GM19025 (cell line): ENCODE data around the gene ASCL3.
"Not testable (repeated sequence)": the region's sequence is repeated elsewhere in the genome, so short reads cannot be mapped to it uniquely, and the experiment has no call there.

Experiments used
- ATAC-seq: cut with Tn5 transposase; IDR thresholded peaks from one replicate; pipeline ENCODE4 v1.9.1; 2021; ENCODE audit warnings: mild to moderate bottlenecking, low read depth, moderate library complexity; ENCODE audit not compliant: unreplicated experiment

Gene ASCL3

DNA sequence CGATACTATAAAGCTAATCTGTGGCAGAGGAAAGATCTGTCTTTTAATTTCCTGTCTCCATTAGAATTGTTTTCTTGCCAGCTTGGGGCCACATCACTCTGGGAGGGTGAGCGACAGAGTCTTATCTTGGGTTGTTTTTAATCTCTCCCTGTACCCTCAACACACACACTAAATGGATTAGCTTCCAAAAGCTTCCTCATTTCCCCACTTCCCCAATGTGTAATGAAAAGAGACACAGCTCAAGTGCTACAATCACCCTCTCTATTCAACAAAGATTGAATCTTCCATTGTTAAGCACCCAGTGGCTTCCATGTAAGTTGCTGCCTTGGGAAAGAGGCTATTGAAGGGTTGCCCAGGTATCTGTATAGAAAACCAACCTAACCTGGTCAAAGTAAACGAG is 6.1 kb upstream of the ASCL3 start:
- ATAC-seq, result no peak

DNA sequence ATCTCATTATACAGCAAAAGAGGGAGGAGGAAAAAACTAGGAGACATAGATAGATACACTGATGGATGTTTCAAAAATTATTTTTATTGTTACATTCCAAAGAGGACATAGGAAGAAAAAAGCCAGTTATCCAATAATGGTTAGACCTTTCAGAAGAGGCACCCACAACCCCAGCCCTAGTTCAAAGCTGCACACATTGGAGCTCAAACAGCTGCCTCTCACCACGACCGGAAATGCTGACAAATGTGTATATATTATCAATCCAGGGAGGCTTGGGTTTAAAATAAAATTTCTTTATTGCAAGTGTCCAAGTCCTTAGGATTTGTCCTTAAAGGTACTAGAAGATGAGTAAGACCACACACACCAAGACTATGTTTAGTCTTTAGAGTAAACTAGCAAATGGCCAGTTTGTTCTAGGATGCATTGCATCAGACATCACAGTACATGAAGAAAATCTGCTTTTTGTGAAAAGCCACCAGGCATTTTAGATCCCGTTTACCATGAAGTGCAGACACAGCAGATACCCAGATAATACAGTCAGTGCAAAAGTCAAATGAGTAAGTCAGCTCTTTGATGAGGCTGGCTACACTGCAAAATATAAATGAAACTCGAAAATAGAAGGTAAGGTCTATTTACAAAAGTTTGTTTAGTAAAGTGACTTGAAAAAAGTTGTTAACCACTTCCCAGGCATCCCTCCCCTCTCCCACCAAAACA is 4.6 kb upstream of the ASCL3 start:
- ATAC-seq, result no peak

DNA sequence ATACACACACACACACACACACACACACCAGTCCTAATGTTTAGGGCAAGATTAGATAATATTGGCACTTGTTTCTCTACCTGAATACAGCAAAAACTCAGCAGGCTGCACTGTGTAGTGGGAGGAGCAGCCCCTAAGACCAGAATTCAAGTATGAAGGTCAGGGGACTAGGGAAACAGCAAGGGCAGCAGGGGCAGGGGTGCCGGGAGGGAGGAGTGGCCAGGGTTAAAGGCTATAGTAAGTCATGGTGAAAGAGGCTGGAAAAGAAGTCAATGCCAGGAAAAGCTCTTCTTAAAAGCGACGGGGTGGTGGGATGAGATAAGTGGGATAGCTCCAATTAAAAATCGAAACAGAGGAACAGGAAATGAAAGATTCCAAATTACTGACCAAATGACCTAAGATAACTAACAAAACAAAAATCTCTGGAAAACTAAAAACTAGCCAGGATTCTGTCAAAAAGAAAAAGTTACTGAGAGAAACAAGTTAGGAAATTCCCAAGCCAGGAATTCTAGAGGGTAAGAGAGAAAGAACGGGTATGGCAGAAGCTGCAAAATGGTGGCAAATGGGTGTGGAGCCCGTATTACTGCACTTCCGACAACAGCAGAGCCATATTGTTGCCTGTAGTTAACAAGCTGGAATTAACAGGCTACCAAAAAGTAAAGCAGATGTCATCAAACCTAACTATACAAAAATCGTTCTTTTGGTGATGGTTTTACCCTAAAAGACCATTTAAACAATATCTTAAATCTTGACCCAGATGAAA is 1.3 kb downstream of the ASCL3 start:
- no peak for ATAC-seq

DNA sequence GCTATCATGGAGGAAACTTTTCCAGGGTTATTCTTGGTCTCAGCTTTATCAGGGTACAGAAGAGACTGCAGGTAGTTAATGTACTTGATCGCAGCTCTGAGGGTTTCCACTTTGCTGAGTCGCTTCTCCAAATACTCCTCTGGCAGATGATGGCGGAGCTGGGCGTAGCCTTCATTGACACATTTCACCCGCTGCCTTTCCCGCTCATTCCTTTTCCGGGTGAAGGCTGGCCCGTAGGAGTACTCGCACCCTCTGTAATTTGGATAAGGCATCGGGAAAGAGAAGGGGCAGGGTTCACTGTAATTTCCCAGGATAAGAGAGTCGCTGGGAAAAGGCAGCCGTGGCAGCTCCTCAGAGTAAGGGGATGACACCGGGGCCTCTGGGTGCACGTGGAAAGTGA is 5.2 kb downstream of the ASCL3 start:
- no peak for ATAC-seq

DNA sequence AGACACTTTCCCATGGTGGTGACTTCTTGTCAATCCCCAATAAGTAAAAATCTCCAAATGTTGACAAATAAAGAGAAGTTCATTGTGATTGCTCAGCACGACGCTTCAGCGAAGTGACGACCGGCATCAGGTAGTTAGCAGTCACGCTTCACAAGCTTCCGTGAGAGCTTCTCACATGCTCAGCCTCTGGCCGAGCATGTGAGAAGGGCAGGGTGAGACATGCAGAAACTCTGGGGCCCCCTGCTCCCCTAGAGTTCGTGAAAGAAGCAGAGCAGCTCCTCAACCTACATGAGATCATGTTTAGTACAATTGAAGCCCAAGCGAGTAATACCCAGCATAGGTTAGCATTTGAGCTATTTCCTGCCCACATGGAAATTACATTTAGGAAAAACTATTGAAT is 5.7 kb downstream of the ASCL3 start:
- ATAC-seq, result peak; percentile 66

DNA sequence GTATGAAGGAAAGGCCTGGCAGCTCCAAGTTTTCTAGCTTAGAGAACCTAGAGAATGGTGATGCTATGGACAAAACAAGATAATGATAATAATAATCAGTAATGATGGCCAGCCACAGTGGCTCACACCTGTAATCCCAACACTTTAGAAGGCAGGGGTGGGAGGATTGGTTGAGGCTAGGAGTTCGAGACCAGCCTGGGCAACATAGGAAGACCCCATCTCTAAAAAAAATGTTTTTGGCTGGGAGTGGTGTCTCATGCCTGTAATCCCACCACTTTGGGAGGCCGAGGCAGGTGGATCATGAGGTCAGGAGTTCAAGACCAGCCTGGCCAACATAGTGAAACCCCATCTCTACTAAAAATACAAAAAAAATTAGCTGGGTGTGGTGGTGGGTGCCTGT is 7.0 kb downstream of the ASCL3 start:
- not testable (repeated sequence) for ATAC-seq

DNA sequence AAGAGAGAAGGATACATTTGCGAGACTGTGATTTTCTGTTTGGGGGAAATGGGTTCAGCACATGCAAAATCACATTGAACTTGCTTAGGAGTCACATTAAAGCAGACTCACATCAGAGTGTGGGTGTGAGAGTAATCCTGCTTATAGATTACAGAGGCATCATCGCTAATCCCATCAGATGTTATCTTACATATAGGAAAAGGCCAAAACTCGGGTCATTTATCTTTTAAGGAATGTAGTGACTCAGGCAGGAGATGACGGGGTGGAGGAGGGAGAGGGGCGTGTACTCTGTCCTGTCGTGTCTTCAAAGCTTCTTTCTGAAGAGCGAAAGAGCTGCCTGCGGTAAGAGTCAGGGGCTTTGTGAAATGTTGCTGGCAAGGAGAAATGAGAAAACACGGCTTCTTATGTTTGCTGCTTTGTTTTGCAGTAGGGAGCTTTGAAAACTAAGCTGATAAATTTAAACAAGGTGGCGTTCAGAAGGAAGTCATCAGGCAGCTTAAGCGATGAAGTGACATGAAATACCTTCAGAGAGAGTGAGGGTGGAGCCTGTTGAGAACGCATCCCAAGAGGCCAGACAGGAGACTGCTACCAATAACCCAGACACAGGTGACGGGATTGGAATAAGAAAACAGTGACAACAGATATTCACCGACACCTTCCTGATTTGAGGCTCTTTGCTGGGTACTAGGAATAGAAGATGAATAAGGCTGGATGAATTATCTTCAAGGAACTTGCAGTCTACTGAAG is 7.9 kb downstream of the ASCL3 start:
- ATAC-seq, result no peak

DNA sequence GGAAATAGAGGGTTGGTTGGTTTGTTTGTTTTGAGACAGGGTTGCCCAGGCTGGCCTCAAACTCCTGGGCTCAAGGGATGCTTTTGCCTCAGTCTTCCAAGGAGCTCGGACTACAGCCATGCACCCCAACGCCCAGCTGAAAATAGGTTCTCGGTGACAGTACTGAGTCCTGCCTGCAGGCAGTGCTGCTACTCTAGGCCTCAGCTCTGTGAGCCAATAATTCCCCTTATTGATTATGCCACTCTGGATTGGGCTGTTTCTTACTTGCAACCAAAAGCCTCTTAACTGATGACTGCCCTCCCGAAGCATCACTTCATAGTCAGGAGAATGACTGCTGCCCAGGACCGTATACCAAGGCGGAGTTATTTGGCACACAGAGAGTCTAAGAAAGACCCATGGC is 8.9 kb downstream of the ASCL3 start:
- no peak for ATAC-seq

DNA sequence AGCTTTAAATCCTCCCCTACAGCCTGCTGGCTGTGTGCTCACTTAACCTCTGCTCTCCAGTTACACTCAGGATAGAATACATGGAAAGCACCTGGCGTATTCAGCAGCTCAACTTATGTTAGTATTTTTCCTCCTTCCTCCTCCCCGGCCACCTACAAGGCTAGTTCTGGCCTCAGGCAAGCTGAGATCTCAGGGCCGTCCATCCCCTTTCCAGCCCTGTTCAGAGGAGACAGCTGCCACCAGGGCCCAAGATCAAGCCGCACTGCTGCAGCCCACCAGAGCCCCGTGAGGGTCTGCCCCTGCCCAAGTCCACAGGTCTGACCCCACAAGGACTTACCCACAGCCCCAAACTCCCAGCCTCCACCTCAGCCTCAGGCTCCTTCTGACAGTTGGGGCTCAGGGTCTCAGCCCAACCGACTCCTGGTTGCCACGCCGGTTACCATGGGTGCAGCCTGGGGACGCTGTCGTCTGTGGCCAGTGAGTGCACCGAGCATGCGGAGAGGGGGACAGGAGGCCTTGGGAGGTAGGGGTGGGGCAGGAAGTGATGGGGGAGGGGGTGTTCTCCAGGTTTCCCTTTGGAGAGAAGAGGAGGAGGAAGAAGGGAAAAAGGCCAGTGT is 10.1 kb downstream of the ASCL3 start, which contains the start of gene C11orf16:
Gene C11orf16, minus strand, starts transcription at position 384 of the 617 bp plus-strand sequence. CDS start 639 bp downstream, outside the sequence.
- no peak for ATAC-seq

DNA sequence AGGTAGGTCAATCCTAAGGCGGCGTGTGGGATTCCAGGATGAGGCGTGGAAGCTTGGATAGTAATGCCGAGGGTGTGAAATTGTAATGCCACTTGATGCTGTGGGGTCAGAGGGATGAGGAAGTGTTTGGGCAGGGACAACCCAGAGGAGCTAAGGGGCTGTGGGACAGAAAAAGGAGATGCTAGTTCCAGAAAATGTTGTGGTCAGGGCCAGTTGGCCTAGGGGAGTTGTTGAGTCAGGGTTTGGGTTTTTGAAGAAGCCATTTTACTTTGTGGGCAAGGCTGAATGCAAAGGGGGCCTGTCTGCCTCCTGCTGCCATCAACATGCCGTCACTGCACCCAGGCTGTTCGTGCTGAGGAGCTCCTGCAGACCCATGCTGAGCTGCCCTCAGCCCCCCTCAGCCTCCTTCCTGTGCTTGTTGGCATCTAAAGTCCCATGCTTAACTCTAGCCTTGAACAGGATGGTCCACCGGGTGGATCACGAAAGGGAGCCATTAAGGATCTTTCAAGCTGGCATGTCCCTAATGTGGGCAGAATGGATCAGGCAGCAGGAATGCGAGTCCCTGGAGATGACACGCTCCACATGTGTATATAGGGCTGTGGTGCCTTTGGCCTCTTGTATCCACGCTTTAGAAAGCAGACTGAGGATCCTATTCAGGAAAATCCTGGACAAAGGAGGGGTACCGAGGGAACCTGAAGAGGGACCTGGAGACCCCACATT is 12.2 kb downstream of the ASCL3 start:
- ATAC-seq, result no peak

DNA sequence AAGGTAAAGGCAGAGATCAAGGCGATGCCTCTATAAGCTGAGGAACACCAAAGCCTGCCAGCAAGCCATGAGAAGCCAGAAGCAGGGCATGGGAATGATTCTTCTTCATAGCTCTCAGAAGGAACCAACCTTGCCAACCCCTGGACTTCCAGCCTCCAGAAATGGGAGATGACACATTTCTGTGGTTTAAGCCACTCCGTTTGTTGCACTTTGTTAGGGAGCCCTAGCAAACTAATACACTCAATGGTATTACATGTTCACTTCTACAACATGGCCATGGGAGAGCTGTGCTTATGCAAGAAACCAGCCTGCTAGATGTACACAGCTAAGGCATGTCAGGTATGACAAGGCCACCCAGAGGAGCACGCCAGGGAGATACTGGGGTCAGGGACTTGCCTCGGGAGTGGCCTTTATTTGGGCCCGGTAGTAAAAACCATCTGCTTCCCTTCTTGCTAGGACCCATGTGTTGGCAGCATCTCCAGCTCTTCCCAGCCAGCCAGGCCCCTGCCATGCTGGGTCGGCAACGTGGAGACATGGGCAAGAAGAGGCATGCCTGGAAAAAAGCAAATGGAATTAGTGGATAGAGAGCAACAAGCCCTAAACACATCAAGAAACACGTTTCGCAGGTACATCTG is 13.7 kb downstream of the ASCL3 start:
- ATAC-seq, result no peak

DNA sequence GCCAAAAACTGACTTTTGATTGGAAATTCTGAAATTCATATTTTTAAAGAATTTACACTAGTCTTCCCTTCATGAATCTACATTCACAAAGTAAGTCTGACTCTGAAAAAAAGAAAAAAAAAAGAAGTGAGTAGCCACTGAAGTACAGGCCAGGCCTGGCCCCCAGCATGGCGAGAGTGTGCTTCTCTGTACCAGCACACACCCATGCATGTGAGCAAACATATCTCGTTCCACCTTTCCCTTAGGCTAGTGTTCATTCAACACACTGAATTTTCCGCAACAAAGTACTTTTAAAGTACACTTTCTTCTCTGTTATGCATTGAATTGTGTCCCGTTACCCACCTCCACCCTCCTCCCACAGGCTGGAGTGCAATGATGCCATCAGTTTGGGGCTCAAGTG is 14.6 kb downstream of the ASCL3 start:
- no peak for ATAC-seq

DNA sequence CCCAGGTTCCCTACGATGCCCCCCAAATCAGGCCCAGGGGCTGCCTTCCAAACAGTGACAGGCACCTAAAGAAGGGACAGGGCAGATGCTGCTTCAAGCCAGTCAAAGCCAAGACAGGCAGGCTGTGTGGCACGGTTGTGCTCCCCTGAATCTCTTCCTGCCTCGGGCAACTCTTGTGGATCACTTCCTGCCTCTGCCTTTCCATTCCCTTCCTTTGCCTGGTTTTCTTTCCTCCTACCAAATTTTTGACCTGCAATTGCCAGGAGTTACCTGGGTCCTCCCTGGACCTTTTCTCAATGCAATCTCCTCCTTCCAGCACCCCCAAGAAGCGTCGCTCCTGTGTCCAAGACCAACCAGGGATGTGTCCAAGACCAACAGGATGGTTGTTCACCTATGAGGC is 15.6 kb downstream of the ASCL3 start:
- no peak for ATAC-seq

DNA sequence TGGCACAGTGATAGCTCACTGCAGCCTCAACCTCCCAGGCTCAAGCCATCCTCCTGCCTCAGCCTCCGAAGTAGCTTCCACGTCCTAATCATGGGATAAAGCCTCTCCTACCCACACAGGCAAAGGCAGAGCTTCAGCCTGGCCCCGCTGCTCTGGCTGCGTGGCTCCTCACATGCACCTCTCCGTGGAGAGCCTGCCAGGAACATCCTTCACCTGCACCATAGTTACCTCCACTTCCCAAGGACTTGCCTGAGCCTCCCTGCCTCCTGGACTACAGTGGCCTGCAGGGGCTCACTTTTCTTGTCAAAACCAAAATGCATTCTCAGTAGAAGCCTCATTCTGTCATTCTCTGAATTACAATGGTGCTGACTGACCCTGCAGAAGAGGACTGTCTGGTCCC is 16.6 kb downstream of the ASCL3 start:
- ATAC-seq, result no peak

DNA sequence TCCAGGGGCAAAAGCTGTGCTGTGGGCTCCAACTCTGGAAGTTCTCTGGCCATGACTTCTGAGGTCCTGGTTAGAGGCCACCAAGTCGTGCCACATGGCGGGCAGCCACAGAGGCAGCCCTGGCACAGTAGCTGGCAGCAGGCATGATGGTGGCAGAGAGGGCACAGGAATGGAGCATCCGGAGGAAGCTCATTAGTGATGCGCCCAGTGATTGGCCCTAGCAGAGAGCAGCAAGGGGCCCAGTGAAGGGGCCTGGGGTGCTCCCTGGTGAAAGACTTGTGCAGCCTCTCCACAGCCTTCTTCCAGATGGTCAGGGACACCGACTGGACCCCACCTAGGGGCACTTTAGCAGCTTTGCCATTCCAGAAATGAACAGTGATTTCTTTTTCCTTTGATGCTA is 17.1 kb downstream of the ASCL3 start:
- no peak for ATAC-seq

DNA sequence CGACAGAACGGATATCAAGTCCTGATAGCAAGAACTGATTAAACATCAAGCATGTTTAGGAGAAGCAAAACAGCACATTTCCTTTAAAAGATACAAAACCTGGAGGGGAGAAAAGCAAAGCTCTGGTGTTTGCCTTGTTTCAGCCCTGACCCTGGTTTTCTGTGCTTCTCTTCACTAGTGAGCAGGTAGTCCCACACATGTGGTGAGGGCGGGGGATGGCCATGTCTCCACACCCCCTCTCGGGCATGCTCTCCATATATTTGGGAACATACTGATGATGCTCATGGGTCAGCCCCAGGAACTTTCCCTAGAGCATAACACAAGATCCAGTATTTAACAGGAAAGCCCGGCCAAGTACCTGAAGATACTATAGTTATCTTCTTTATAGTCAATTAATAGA is 20.1 kb downstream of the ASCL3 start:
- no peak for ATAC-seq

DNA sequence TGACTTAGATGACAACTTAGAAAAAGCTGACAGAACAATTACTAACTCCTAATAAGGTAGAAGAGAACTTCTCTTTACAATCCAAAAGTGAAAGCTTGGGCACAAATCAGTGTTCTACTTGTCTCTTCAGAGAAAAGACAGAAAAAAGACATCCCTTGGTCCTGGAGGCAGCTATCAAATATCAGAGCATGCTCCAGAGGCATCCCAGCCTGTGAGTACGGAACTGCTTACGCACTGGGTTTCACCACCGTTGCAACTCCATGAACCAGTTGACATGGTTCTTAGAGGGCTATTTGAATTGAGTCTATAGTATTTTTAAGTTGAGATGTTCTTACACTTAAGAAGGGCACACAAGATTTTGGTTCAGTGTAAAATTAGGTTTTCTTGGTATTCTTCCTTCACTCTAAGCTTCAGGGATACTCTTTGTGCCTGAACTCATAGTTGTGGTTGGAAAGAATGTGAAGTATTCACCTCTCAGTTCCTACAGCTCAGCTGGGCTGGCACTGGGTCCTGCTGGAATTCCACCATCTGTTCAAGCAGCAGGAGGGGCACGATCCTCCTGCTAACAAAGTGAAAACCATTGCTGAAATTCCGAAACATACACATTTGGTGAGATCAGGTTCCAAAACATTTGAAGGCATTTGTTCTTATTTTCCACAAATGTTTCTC is 25.5 kb downstream of the ASCL3 start:
- no peak for ATAC-seq

DNA sequence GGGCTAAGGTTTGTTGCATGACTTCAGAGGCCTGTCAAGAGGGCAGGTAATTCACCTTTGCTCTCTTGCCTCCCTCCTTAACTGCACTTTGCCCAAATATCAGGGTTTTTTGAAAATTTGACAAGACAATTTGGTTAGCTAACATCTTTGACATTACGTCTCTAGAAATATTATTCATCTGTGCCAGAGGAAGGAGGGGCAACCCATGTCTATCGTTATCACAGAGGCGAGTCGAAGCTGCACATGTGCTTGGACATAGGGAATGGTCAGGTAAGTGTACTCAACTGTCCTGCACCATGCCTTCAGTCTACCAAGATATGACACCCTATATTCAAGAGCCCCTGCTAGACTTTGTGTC is 28.2 kb downstream of the ASCL3 start:
- ATAC-seq, result no peak

DNA sequence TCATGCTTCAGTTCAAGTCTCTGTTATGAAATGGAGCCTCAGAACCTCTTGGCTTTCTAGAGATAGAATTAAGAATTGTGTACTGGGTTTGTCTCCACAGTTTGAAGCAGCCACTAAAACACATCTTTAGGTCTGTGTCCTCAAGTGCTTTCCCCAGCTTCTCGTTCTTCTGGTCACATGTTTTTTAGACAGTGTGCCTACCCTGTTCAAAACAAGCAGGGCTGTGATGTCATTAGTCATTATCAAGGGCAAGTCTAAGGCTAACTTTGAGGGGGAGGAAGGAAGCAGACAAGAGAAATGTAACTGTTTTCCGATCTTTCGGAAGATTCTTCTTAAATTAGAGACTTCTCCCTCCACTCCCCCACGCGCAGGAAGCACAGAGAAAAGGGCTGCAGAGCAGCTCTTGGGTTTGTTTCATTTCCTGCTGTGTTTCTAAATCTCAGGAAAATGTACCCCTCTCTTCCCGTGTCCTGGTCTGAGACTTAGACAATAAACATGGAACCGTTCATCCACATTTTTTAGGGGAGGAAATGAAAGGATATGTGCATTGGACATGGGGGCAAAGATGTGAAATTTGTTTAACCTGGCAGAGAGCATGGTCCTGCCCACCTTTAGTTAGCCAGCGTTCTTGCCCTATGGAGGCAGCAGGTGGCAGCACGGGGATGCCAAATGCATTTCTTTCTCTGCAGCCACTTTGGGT is 28.7 kb downstream of the ASCL3 start:
- ATAC-seq, result no peak
